Activated CD4-positive, alpha-beta T cell treated with anti-CD3 and anti-CD28 coated beads, Interleukin-2, amount 50 U/mL, for 1 hour (primary cell): ENCODE results near the gene ZBTB16.

Experiments used
- DNase-seq: peaks from one replicate; pipeline ENCODE4 v3.0.0-alpha.2; 2020

The ZBTB16 gene

GRCh38 chr11:114293201-114293711 is 233.7 kb downstream of the ZBTB16 start:
- no peak for DNase-seq

DNA sequence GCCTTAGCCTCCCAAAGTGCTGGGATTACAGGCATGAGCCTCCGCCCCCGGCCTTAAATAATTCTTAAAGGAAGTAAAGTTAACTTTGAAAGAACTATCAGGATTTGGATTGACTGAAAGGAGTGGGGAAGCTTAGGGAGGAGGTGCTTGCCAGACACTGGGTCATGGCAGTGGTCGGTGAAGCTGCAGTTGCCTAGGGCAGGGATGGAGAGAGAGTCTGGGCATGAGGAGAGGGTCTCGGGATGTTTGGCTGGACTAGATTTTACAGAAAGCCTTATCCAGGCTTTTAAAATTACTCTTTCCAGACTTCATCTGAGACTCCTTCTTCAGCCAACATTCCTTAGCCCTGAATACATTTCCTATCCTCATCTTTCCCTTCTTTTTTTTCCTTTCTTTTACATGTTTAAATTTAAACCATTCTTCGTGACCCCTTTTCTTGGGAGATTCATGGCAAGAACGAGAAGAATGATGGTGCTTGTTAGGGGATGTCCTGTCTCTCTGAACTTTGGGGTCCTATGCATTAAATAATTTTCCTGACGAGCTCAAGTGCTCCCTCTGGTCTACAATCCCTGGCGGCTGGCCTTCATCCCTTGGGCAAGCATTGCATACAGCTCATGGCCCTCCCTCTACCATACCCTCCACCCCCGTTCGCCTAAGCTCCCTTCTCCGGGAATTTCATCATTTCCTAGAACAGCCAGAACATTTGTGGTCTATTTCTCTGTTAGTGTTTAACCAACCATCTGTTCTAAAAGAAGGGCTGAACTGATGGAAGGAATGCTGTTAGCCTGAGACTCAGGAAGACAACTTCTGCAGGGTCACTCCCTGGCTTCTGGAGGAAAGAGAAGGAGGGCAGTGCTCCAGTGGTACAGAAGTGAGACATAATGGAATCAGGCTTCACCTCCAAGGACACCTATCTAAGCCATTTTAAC is 236.4 kb downstream of the ZBTB16 start, which contains the start of gene NNMT:
TSS of gene NNMT (plus strand) at position 724 of the 929 bp plus-strand sequence. CDS start at position 882, 158 bp downstream.
- DNase-seq, result no peak

GRCh38 chr11:114296605-114297372 is 237.3 kb downstream of the ZBTB16 start:
- DNase-seq, result no peak

GRCh38 chr11:114297806-114298709 is 238.5 kb downstream of the ZBTB16 start:
- no peak for DNase-seq

GRCh38 chr11:114298710-114299109 is 239.2 kb downstream of the ZBTB16 start:
- DNase-seq, result no peak
